Erythroblast (primary cell): Measurements from ENCODE around the gene CLIC4.

Experiments
- GATA1 ChIP-seq: IDR thresholded peaks from 2 replicates; pipeline ENCODE4 v1.6.1; 2011; ENCODE audit warnings: low read depth, mild to moderate bottlenecking, control low read depth, low read length, moderate library complexity
- POLR2A ChIP-seq: IDR thresholded peaks from 2 replicates; pipeline ENCODE4 v1.6.1; 2011; ENCODE audit warnings: mild to moderate bottlenecking, low read length

- TF ChIP-seq POLR2A (no peak), GATA1 (no peak)
Measured at GRCh38 chr1:24707687-24708086, 37.6 kb upstream of the CLIC4 start.
